SK-N-MC (cell line): ENCODE data around the gene RNF214.

ENCODE experiments used
- EZH2 ChIP-seq: fragments of 200-600 bp; sonication (generic); IDR thresholded peaks from one replicate; pipeline ENCODE4 v1.6.1; 2017; ENCODE audit warnings: antibody characterized with exemption
- POLR2AphosphoS5 ChIP-seq: IDR thresholded peaks from 2 replicates; pipeline ENCODE4 v1.6.1; 2012; ENCODE audit warnings: mild to moderate bottlenecking, low read depth, low read length, borderline replicate concordance

DNA sequence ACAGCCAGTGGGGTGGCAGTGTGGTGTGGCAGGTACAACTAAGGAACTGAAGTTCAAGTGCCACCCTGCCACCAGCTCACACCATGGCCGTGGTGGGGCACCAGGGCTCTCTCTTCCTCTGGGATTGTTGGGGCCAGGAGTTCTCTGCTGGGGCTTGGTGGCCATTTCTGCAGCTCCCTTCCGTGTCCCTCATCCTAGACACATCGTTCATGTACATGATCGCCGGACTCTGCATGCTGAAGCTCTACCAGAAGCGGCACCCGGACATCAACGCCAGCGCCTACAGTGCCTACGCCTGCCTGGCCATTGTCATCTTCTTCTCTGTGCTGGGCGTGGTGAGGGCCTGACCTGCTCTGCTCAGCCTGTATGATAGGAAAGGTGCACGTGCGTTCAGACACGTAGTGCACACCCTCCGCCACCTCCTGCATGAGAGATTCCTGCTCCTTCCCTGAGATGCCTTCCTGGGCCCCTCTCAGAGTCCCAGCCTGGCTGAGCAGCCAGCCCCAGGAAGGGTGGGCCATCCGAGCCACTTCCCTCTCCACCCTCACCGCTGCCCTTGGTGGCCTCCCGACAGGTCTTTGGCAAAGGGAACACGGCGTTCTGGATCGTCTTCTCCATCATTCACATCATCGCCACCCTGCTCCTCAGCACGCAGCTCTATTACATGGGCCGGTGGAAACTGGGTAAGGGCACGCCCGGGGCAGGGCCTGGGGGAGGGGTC lies 40.6 kb upstream of the RNF214 start:
- no peak for TF ChIP-seq EZH2
- no peak for TF ChIP-seq POLR2AphosphoS5
